Muscle of leg (tissue), 16 donors: ENCODE results near the gene RPL11. TPM values are rescaled to one million over a fixed set of nuclear protein-coding genes. Genes with fewer than 3 reads are reported as not detected.

ENCODE experiments used
- DNase-seq: peaks from one replicate; pipeline ENCODE4 v3.0.0; 2013
- H3K27ac ChIP-seq: one replicate; pipeline ENCODE4 v1.5.1; 2013; ENCODE audit warnings: mild to moderate bottlenecking, low read length, control low read depth
- H3K27me3 ChIP-seq: one replicate; pipeline ENCODE4 v1.6.1; 2013; ENCODE audit warnings: low read length; ENCODE audit not compliant: control insufficient read depth, insufficient read depth
- H3K36me3 ChIP-seq: one replicate; pipeline ENCODE4 v1.6.1; 2013; ENCODE audit warnings: low read length; ENCODE audit not compliant: control insufficient read depth, insufficient read depth
- H3K4me1 ChIP-seq: one replicate; pipeline ENCODE4 v1.6.1; 2013; ENCODE audit warnings: low read length; ENCODE audit not compliant: control insufficient read depth, insufficient read depth
- H3K4me3 ChIP-seq: one replicate; pipeline ENCODE4 v1.5.1; 2013; ENCODE audit warnings: low read length, control low read depth
- H3K9me3 ChIP-seq: replicated peaks from 2 replicates; pipeline ENCODE4 v1.6.1; 2013; ENCODE audit warnings: low read depth, low read length; ENCODE audit not compliant: control insufficient read depth
- WGBS: methylation state at CpG from one replicate; pipeline ENCODE4 v1.1.5; 2013; ENCODE audit warnings: missing lambda C conversion rate; ENCODE audit not compliant: insufficient coverage; 5-methylcytosine and 5-hydroxymethylcytosine counted together
- long read RNA-seq, 11 donors: transcript quantifications; one replicate each; lab custom pipeline, GENCODE V29; 2026
- polyA plus RNA-seq, 8 donors: library from polyadenylated mRNA; unstranded; fragments of 120-200 nt; gene quantifications; one replicate each; pipeline versions ENCODE4 v1.2.1 to v1.2.3, GENCODE V29; 2013; ENCODE audit warnings: inconsistent platforms in 1 of 8, low replicate concordance in 1 of 8; ENCODE audit not compliant: insufficient read length in 8 of 8, insufficient read depth in 1 of 8
- total RNA-seq: library from RNA; stranded (reverse); fragments of 120-200 nt; gene quantifications from one replicate; pipeline ENCODE4 v1.2.4, GENCODE V29; 2013

RPL11 gene
- total RNA-seq (3,143 TPM), polyA plus RNA-seq (1,000 to 10,000 TPM; 2,763 to 3,658 (median 3,083) TPM)
- long read RNA-seq, donor 1, transcript RPL11-206 (6 exons, 1,017 nt), result major isoform, 550 of 1,109 reads
- long read RNA-seq, donor 1, transcript RPL11-201 (6 exons, 660 nt), result minor isoform, 87 of 1,109 reads
- long read RNA-seq, donor 1, transcript RPL11-203 (5 exons, 879 nt), result minor isoform, 171 of 1,109 reads
- long read RNA-seq, donor 1, partial matches to known transcripts, result 269 of 1,109 reads
- long read RNA-seq, donor 1, other reads (novel, unspliced or antisense), result 26 of 1,109 reads
- long read RNA-seq, donor 2, transcript RPL11-203 (5 exons, 879 nt), result minor isoform, 34 of 374 reads
- long read RNA-seq, donor 2, transcript RPL11-201 (6 exons, 660 nt), result minor isoform, 20 of 374 reads
- long read RNA-seq, donor 2, transcript RPL11-206 (6 exons, 1,017 nt), result major isoform, 155 of 374 reads
- long read RNA-seq, donor 2, partial matches to known transcripts, result 158 of 374 reads
- long read RNA-seq, donor 2, other reads (novel, unspliced or antisense), result 7 of 374 reads
- long read RNA-seq, donor 3, transcript RPL11-201 (6 exons, 660 nt), result minor isoform, 162 of 1,828 reads
- long read RNA-seq, donor 3, transcript RPL11-203 (5 exons, 879 nt), result minor isoform, 214 of 1,828 reads
- long read RNA-seq, donor 3, transcript RPL11-205 (4 exons, 539 nt), result minor isoform, 6 of 1,828 reads
- long read RNA-seq, donor 3, transcript RPL11-206 (6 exons, 1,017 nt), result major isoform, 993 of 1,828 reads
- long read RNA-seq, donor 3, partial matches to known transcripts, result 383 of 1,828 reads
- long read RNA-seq, donor 3, other reads (novel, unspliced or antisense), result 69 of 1,828 reads
- long read RNA-seq, donor 4, transcript RPL11-203 (5 exons, 879 nt), result minor isoform, 221 of 1,806 reads
- long read RNA-seq, donor 4, transcript RPL11-206 (6 exons, 1,017 nt), result major isoform, 816 of 1,806 reads
- long read RNA-seq, donor 4, transcript RPL11-201 (6 exons, 660 nt), result minor isoform, 124 of 1,806 reads
- long read RNA-seq, donor 4, transcript RPL11-205 (4 exons, 539 nt), result minor isoform, 16 of 1,806 reads
- long read RNA-seq, donor 4, partial matches to known transcripts, result 552 of 1,806 reads
- long read RNA-seq, donor 4, other reads (novel, unspliced or antisense), result 75 of 1,806 reads
- long read RNA-seq, donor 5, transcript RPL11-203 (5 exons, 879 nt), result minor isoform, 426 of 5,092 reads
- long read RNA-seq, donor 5, transcript RPL11-206 (6 exons, 1,017 nt), result major isoform, 2,650 of 5,092 reads
- long read RNA-seq, donor 5, transcript RPL11-201 (6 exons, 660 nt), result minor isoform, 385 of 5,092 reads
- long read RNA-seq, donor 5, transcript RPL11-205 (4 exons, 539 nt), result minor isoform, 27 of 5,092 reads
- long read RNA-seq, donor 5, partial matches to known transcripts, result 1,404 of 5,092 reads
- long read RNA-seq, donor 5, other reads (novel, unspliced or antisense), result 196 of 5,092 reads
- long read RNA-seq, donor 6, transcript RPL11-203 (5 exons, 879 nt), result minor isoform, 563 of 4,674 reads
- long read RNA-seq, donor 6, transcript RPL11-206 (6 exons, 1,017 nt), result major isoform, 2,197 of 4,674 reads
- long read RNA-seq, donor 6, transcript RPL11-205 (4 exons, 539 nt), result minor isoform, 33 of 4,674 reads
- long read RNA-seq, donor 6, transcript RPL11-201 (6 exons, 660 nt), result minor isoform, 352 of 4,674 reads
- long read RNA-seq, donor 6, partial matches to known transcripts, result 1,361 of 4,674 reads
- long read RNA-seq, donor 6, other reads (novel, unspliced or antisense), result 166 of 4,674 reads
- long read RNA-seq, donor 7, transcript RPL11-206 (6 exons, 1,017 nt), result major isoform, 1,836 of 3,789 reads
- long read RNA-seq, donor 7, transcript RPL11-205 (4 exons, 539 nt), result minor isoform, 9 of 3,789 reads
- long read RNA-seq, donor 7, transcript RPL11-203 (5 exons, 879 nt), result minor isoform, 342 of 3,789 reads
- long read RNA-seq, donor 7, transcript RPL11-201 (6 exons, 660 nt), result minor isoform, 270 of 3,789 reads
- long read RNA-seq, donor 7, partial matches to known transcripts, result 1,203 of 3,789 reads
- long read RNA-seq, donor 7, other reads (novel, unspliced or antisense), result 129 of 3,789 reads
- long read RNA-seq, donor 8, transcript RPL11-206 (6 exons, 1,017 nt), result major isoform, 1,338 of 3,148 reads
- long read RNA-seq, donor 8, transcript RPL11-203 (5 exons, 879 nt), result minor isoform, 323 of 3,148 reads
- long read RNA-seq, donor 8, transcript RPL11-201 (6 exons, 660 nt), result minor isoform, 201 of 3,148 reads
- long read RNA-seq, donor 8, transcript RPL11-205 (4 exons, 539 nt), result minor isoform, 16 of 3,148 reads
- long read RNA-seq, donor 8, partial matches to known transcripts, result 1,167 of 3,148 reads
- long read RNA-seq, donor 8, other reads (novel, unspliced or antisense), result 102 of 3,148 reads
- long read RNA-seq, donor 9, transcript RPL11-201 (6 exons, 660 nt), result minor isoform, 165 of 2,599 reads
- long read RNA-seq, donor 9, transcript RPL11-205 (4 exons, 539 nt), result minor isoform, 17 of 2,599 reads
- long read RNA-seq, donor 9, transcript RPL11-206 (6 exons, 1,017 nt), result major isoform, 1,203 of 2,599 reads
- long read RNA-seq, donor 9, transcript RPL11-203 (5 exons, 879 nt), result minor isoform, 227 of 2,599 reads
- long read RNA-seq, donor 9, partial matches to known transcripts, result 906 of 2,599 reads
- long read RNA-seq, donor 9, other reads (novel, unspliced or antisense), result 81 of 2,599 reads
- long read RNA-seq, donor 10, transcript RPL11-203 (5 exons, 879 nt), result minor isoform, 475 of 4,198 reads
- long read RNA-seq, donor 10, transcript RPL11-201 (6 exons, 660 nt), result minor isoform, 250 of 4,198 reads
- long read RNA-seq, donor 10, transcript RPL11-206 (6 exons, 1,017 nt), result major isoform, 1,851 of 4,198 reads
- long read RNA-seq, donor 10, transcript RPL11-205 (4 exons, 539 nt), result minor isoform, 23 of 4,198 reads
- long read RNA-seq, donor 10, partial matches to known transcripts, result 1,453 of 4,198 reads
- long read RNA-seq, donor 10, other reads (novel, unspliced or antisense), result 146 of 4,198 reads
- long read RNA-seq, donor 11, transcript RPL11-205 (4 exons, 539 nt), result minor isoform, 11 of 2,908 reads
- long read RNA-seq, donor 11, transcript RPL11-201 (6 exons, 660 nt), result minor isoform, 205 of 2,908 reads
- long read RNA-seq, donor 11, transcript RPL11-203 (5 exons, 879 nt), result minor isoform, 282 of 2,908 reads
- long read RNA-seq, donor 11, transcript RPL11-206 (6 exons, 1,017 nt), result major isoform, 1,433 of 2,908 reads
- long read RNA-seq, donor 11, partial matches to known transcripts, result 870 of 2,908 reads
- long read RNA-seq, donor 11, other reads (novel, unspliced or antisense), result 107 of 2,908 reads

- Histone ChIP-seq H3K27ac (peak within 1 kb of the TSS; percentile 81), H3K4me3 (peak within 1 kb of the TSS; percentile 78), H3K9me3 (no peaks in the 10 kb centered on the region), H3K4me1 (peaks cover 22% of the 10 kb centered on the region), H3K36me3 (peaks cover 44% of the 10 kb centered on the region), H3K27me3 (no peaks in the 10 kb centered on the region)
- DNase-seq, result peak; percentile 98
- WGBS, result under 1% methylated on average over 40 of the region's 45 CpGs
These were observed at the start of gene RPL11 for GRCh38 chr1:23691499-23692307. Gene RPL11 (plus strand): TSS chr1:23691806. CDS start chr1:23691824, 18 bp downstream.

- peak; percentile 62 for DNase-seq
- no peaks in the 10 kb centered on the region for H3K36me3 ChIP-seq
- H3K27ac ChIP-seq, result peak overlapping the region; percentile 7
These were observed 47.7 kb upstream of the RPL11 start for GRCh38 chr1:23643736-23644554.

GRCh38 chr1:23644555-23644866, 47.1 kb upstream of the RPL11 start:
- no peak overlapping the region for H3K4me3 ChIP-seq
- H3K27ac ChIP-seq, result no peak overlapping the region
- H3K27me3 ChIP-seq, result no peaks in the 10 kb centered on the region
- H3K36me3 ChIP-seq, result no peaks in the 10 kb centered on the region
- peaks cover 4% of the 10 kb centered on the region for H3K9me3 ChIP-seq
- H3K4me1 ChIP-seq, result peaks cover 21% of the 10 kb centered on the region
- 74% methylated on average over 3 of the region's 5 CpGs for WGBS
- peak; percentile 13 for DNase-seq

More at GRCh38 chr1:23643736-23644554, 47.7 kb upstream of the RPL11 start:
- no peaks in the 10 kb centered on the region for H3K27me3 ChIP-seq
- peaks cover 27% of the 10 kb centered on the region for H3K4me1 ChIP-seq
- no peak overlapping the region for H3K4me3 ChIP-seq
- WGBS, result 12% methylated on average over 5 of the region's 7 CpGs
- H3K9me3 ChIP-seq, result peaks cover 4% of the 10 kb centered on the region

- Histone ChIP-seq H3K36me3 (no peaks in the 10 kb centered on the region), H3K4me1 (peaks cover 16% of the 10 kb centered on the region), H3K9me3 (peaks cover 4% of the 10 kb centered on the region), H3K27ac (no peak overlapping the region), H3K27me3 (no peaks in the 10 kb centered on the region), H3K4me3 (no peak overlapping the region)
- WGBS, result 100% methylated on average over 1 of the region's 3 CpGs
- DNase-seq, result no peak
These were observed 46.3 kb upstream of the RPL11 start for GRCh38 chr1:23645338-23645737.

DNA sequence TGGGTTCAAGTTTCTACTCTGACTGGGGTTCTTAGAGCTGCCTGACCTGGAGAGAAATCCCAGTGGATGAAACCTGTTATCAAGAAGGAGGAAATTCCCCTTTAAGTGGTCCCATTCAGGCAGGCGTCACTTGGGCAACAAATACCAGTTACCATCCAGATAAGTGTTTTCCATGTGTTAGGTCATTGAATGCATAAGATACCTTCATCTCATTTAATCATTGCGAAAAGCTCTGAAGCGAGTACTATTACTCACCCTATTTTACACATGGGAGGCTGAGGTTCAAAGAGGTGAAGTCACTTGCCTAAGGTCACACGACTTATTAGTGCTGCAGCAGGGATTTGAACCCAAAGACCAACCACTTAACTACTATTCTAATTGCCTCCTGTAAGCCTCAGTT, 45.5 kb upstream of the RPL11 start:
- H3K36me3 ChIP-seq, result no peaks in the 10 kb centered on the region
- WGBS, result 80% methylated on average over 1 of the region's 4 CpGs
- no peak for DNase-seq
- H3K9me3 ChIP-seq, result peaks cover 4% of the 10 kb centered on the region
- H3K4me3 ChIP-seq, result no peak overlapping the region
- no peak overlapping the region for H3K27ac ChIP-seq
- peaks cover under 1% of the 10 kb centered on the region for H3K27me3 ChIP-seq
- peaks cover 17% of the 10 kb centered on the region for H3K4me1 ChIP-seq

DNA sequence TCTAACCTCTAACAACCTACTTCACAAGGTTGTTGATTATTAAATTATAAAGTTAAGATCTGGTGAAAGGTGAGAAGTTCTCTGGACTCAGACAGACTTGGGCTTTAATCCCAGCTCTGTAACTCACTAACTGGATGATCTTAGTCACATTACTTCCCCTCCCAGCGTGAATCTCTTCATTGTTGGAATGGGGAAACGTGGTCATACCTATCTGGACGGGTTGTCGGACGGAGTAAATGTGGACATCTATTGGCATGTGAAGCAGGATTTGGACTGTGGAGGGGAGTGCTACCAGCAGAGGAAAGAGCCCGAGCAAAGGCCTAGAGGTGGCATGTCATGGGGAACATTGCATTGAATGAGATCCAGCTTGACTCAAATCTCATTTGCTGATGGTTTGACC, 45.1 kb upstream of the RPL11 start:
- H3K27me3 ChIP-seq, result peaks cover 4% of the 10 kb centered on the region
- DNase-seq, result no peak
- H3K9me3 ChIP-seq, result peaks cover 4% of the 10 kb centered on the region
- peaks cover 22% of the 10 kb centered on the region for H3K4me1 ChIP-seq
- no peak overlapping the region for H3K4me3 ChIP-seq
- no peaks in the 10 kb centered on the region for H3K36me3 ChIP-seq
- 90% methylated on average over 2 of the region's 6 CpGs for WGBS
- H3K27ac ChIP-seq, result no peak overlapping the region
